GM12878 (cell line): ENCODE data around the gene SBF2. TPM values are rescaled to one million over a fixed set of nuclear protein-coding genes. Genes with fewer than 3 reads are reported as not detected.
A peak's percentile ranks its signal among the peaks of the same experiment; 100 is the strongest.

Source experiments
- CBFB ChIP-seq: IDR thresholded peaks from 2 replicates; pipeline ENCODE4 v1.6.1; 2016; ENCODE audit warnings: antibody characterized with exemption, low read depth
- ESRRA ChIP-seq: IDR thresholded peaks from 2 replicates; pipeline ENCODE4 v1.6.1; 2012; ENCODE audit warnings: mild to moderate bottlenecking, low read length, improper control_type of control experiment
- ETV6 ChIP-seq, 2 experiments: fragments of 450-650 bp in 1 of 2; IDR thresholded peaks in 1 of 2; conservative IDR thresholded peaks in 1 of 2; 2 replicates each; pipeline ENCODE4 v1.6.1; 2014; ENCODE audit warnings: antibody characterized with exemption in 1 of 2, borderline replicate concordance in 1 of 2, low read depth in 1 of 2, mild to moderate bottlenecking in 1 of 2, moderate library complexity in 1 of 2
- EZH2 ChIP-seq: IDR thresholded peaks from 2 replicates; pipeline ENCODE4 v1.6.1; 2012; ENCODE audit warnings: low read depth, mild to moderate bottlenecking, control low read depth, inconsistent platforms, low read length, borderline replicate concordance; ENCODE audit not compliant: control insufficient read depth
- GATAD2B ChIP-seq: fragments of 450-650 bp; conservative IDR thresholded peaks from 2 replicates; pipeline ENCODE4 v1.6.1; 2017; ENCODE audit warnings: low read depth, mild to moderate bottlenecking, moderate library complexity
- IKZF1 ChIP-seq: fragments of 450-650 bp; conservative IDR thresholded peaks from 2 replicates; pipeline ENCODE4 v1.6.1; 2017; ENCODE audit warnings: antibody characterized with exemption, mild to moderate bottlenecking
- MEF2B ChIP-seq: fragments of 450-650 bp; IDR thresholded peaks from 2 replicates; pipeline ENCODE4 v1.6.1; 2018; ENCODE audit warnings: mild to moderate bottlenecking, moderate library complexity; ENCODE audit not compliant: partially characterized antibody, poor library complexity, severe bottlenecking
- NFXL1 ChIP-seq: fragments of 450-650 bp; IDR thresholded peaks from 2 replicates; pipeline ENCODE4 v1.6.1; 2017; ENCODE audit warnings: antibody characterized with exemption, mild to moderate bottlenecking, borderline replicate concordance
- NFYA ChIP-seq: IDR thresholded peaks from 2 replicates; pipeline ENCODE4 v1.6.1; 2011; ENCODE audit warnings: low read depth, mild to moderate bottlenecking, low read length, improper control_type of control experiment, borderline replicate concordance
- PBX3 ChIP-seq: IDR thresholded peaks from 2 replicates; pipeline ENCODE4 v1.6.1; 2011; ENCODE audit warnings: mild to moderate bottlenecking, low read depth, low read length, moderate library complexity; ENCODE audit not compliant: insufficient replicate concordance
- PML ChIP-seq: IDR thresholded peaks from 2 replicates; pipeline ENCODE4 v1.6.1; 2012; ENCODE audit warnings: low read length, inconsistent platforms
- RBBP5 ChIP-seq: fragments of 200-600 bp; sonication (generic); conservative IDR thresholded peaks from 2 replicates; pipeline ENCODE4 v1.6.1; 2016
- RCOR1 ChIP-seq: conservative IDR thresholded peaks from 2 replicates; pipeline ENCODE4 v1.6.1; 2012; ENCODE audit warnings: low read depth, low read length, improper control_type of control experiment
- SRF ChIP-seq, 2 experiments: IDR thresholded peaks; 2 replicates each; pipeline ENCODE4 v1.6.1; 2011; ENCODE audit warnings: low read depth in 2 of 2, low read length in 2 of 2, mild to moderate bottlenecking in 1 of 2, moderate library complexity in 1 of 2
- STAT3 ChIP-seq: IDR thresholded peaks from 2 replicates; pipeline ENCODE4 v1.6.1; 2011; ENCODE audit warnings: low read depth, low read length, improper control_type of control experiment
- SUZ12 ChIP-seq: fragments of 200-600 bp; sonication (generic); IDR thresholded peaks from one replicate; pipeline ENCODE4 v1.6.1; 2018; ENCODE audit warnings: antibody characterized with exemption, mild to moderate bottlenecking; ENCODE audit not compliant: unreplicated experiment
- TAF1 ChIP-seq: IDR thresholded peaks from 2 replicates; pipeline ENCODE4 v1.6.1; 2011; ENCODE audit warnings: mild to moderate bottlenecking, low read depth, low read length, borderline replicate concordance
- TCF12 ChIP-seq: IDR thresholded peaks from 2 replicates; pipeline ENCODE4 v1.6.1; 2011; ENCODE audit warnings: low read depth, mild to moderate bottlenecking, low read length
- TCF3 ChIP-seq: IDR thresholded peaks from 2 replicates; pipeline ENCODE4 v1.6.1; 2012; ENCODE audit warnings: low read depth, mild to moderate bottlenecking, low read length, borderline replicate concordance; ENCODE audit not compliant: insufficient read depth
- YBX1 ChIP-seq: fragments of 450-650 bp; IDR thresholded peaks from 2 replicates; pipeline ENCODE4 v1.6.1; 2016; ENCODE audit warnings: antibody characterized with exemption
- YY1 ChIP-seq: IDR thresholded peaks from 2 replicates; pipeline ENCODE4 v1.6.1; 2011; ENCODE audit warnings: low read depth, mild to moderate bottlenecking, low read length
- ZBED1 ChIP-seq: IDR thresholded peaks from 2 replicates; pipeline ENCODE4 v1.6.1; 2016; ENCODE audit warnings: borderline replicate concordance
- ZSCAN29 ChIP-seq: fragments of 450-650 bp; IDR thresholded peaks from 2 replicates; pipeline ENCODE4 v1.6.1; 2017; ENCODE audit warnings: mild to moderate bottlenecking, moderate library complexity
- polyA plus RNA-seq, 11 experiments: library from polyadenylated mRNA; depleted of rRNA in 4 of 11; unstranded in 6 of 11; stranded (reverse) in 5 of 11; fragments of >200 nt; fragmentation: Nextera tagmentation in 4 of 11; fragmentation: Illumina TruSeq in 1 of 11; extraction: Ambion mirVana in 4 of 11; extraction: Trizol in 1 of 11; gene quantifications; 1 replicate in 1 of 11; 2 replicates in 10 of 11; pipeline versions ENCODE4 v1.2.1 to v1.2.3, GENCODE V29; 2011 to 2016; ENCODE audit warnings: inconsistent platforms in 2 of 11, missing spikeins in 2 of 11, low read depth in 1 of 11
- total RNA-seq, 4 experiments: library from RNA; depleted of rRNA in 3 of 4; stranded (reverse); fragments of >200 nt in 3 of 4; fragmentation: Illumina TruSeq in 1 of 4; extraction: Trizol in 1 of 4; gene quantifications; 2 replicates each; pipeline versions ENCODE4 v1.2.1 to v1.2.3, GENCODE V29; 2013 to 2021
- TF ChIP-seq, protein P1 (sequence below): fragments of 450-650 bp; IDR thresholded peaks from 2 replicates; pipeline ENCODE4 v1.6.1; 2017; ENCODE audit warnings: mild to moderate bottlenecking
- TF ChIP-seq, protein P2 (sequence below): IDR thresholded peaks from 2 replicates; pipeline ENCODE4 v1.6.1; 2011; ENCODE audit warnings: low read depth, low read length, improper control_type of control experiment, borderline replicate concordance

The SBF2 gene
- total and polyA plus RNA-seq, 10 of the 15 experiments (the other 5 are each of a cell fraction or from before 2014, with no cell fraction given), result 0.24 to 2.3 (median 1.1) TPM

DNA sequence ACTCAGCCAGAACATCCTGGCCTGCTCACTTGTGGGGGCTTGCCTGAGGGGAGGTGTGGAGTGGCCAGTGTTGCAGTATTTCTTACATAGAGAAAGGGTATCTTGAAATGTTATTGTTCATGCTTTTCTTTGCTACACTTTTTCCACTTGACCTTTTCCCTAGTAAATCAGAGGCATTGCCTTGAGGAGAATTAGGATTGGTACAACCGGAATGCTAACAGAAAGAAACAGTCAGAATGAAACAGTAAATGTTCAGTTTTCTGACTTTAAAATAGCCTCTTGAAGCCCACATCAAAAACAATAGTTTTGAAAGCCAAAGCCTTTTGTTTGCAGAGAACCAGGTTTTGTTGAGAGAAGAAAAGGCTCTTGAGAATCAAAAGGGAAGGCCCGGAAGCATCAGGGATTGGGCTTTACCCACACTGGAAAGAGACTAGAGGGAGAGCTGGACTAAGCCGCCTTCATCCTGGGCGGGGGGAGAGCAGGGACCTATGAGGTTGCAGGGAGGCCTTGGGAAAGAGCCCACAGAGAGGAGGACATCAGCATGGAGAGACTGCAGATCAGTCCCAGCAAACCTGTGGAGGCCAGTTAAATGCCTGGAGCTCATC, 23.2 kb upstream of the SBF2 start (continued):
- TF ChIP-seq, protein P1, sequence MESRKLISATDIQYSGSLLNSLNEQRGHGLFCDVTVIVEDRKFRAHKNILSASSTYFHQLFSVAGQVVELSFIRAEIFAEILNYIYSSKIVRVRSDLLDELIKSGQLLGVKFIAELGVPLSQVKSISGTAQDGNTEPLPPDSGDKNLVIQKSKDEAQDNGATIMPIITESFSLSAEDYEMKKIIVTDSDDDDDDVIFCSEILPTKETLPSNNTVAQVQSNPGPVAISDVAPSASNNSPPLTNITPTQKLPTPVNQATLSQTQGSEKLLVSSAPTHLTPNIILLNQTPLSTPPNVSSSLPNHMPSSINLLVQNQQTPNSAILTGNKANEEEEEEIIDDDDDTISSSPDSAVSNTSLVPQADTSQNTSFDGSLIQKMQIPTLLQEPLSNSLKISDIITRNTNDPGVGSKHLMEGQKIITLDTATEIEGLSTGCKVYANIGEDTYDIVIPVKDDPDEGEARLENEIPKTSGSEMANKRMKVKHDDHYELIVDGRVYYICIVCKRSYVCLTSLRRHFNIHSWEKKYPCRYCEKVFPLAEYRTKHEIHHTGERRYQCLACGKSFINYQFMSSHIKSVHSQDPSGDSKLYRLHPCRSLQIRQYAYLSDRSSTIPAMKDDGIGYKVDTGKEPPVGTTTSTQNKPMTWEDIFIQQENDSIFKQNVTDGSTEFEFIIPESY, result no peak
- TF ChIP-seq IKZF1 (peak; percentile 78), ZSCAN29 (no peak), YBX1 (no peak), STAT3 (0 out of 2 replicates have a peak, but pooled peaks have one; percentile 26), TAF1 (no peak), NFYA (no peak), PML (no peak), NFXL1 (no peak), YY1 (no peak), GATAD2B (no peak), SRF (IDR thresholded peaks at IDR 0.05; ENCODE audit: low read depth in 2 of 2, low read length in 2 of 2) (no peak), SUZ12 (no peak), RBBP5 (no peak), ETV6 (conservative IDR thresholded peaks at IDR 0.05 in 1 of 2, IDR thresholded peaks at IDR 0.05 in 1 of 2; ENCODE audit: borderline replicate concordance in 1 of 2, low read depth in 1 of 2) (0 out of 4 replicates have a peak, but pooled peaks of 1 of the 2 experiments have one; percentile 14), RCOR1 (no peak), MEF2B (peak; percentile 74), TCF12 (no peak), PBX3 (no peak), ZBED1 (no peak), ESRRA (no peak), EZH2 (no peak), TCF3 (no peak), CBFB (no peak)
- TF ChIP-seq, protein P2, sequence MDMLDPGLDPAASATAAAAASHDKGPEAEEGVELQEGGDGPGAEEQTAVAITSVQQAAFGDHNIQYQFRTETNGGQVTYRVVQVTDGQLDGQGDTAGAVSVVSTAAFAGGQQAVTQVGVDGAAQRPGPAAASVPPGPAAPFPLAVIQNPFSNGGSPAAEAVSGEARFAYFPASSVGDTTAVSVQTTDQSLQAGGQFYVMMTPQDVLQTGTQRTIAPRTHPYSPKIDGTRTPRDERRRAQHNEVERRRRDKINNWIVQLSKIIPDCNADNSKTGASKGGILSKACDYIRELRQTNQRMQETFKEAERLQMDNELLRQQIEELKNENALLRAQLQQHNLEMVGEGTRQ, result no peak
